ENCODE results near the gene CAMK4.

DNA sequence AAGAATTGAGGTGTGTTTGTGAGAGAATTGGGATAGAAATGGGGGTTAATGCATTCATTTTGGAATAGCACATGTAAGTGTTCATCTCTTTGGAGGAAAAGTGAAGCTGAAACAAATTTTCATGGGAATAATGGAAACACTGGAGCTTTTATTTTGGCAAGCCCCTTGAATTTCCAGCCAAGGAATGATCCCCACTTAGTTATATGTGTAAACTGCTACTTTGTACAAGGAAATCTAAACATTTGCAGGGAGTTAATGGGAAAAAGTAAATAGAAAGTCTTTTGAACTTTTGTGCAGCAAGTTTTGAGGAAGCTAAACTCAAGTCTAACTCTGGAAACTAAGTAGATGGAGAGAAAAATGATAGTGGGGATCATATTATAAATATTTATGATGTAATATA lies 44.1 kb downstream of the CAMK4 start:
- TF ChIP-seq EP300 (IDR thresholded peaks at IDR 0.05) (no peak), POLR2A (IDR thresholded peaks at IDR 0.05) (no peak)
- TF ChIP-seq, protein P1, sequence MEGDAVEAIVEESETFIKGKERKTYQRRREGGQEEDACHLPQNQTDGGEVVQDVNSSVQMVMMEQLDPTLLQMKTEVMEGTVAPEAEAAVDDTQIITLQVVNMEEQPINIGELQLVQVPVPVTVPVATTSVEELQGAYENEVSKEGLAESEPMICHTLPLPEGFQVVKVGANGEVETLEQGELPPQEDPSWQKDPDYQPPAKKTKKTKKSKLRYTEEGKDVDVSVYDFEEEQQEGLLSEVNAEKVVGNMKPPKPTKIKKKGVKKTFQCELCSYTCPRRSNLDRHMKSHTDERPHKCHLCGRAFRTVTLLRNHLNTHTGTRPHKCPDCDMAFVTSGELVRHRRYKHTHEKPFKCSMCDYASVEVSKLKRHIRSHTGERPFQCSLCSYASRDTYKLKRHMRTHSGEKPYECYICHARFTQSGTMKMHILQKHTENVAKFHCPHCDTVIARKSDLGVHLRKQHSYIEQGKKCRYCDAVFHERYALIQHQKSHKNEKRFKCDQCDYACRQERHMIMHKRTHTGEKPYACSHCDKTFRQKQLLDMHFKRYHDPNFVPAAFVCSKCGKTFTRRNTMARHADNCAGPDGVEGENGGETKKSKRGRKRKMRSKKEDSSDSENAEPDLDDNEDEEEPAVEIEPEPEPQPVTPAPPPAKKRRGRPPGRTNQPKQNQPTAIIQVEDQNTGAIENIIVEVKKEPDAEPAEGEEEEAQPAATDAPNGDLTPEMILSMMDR (IDR thresholded peaks at IDR 0.05), result no peak
